Activated T-helper 2 cell treated with anti-CD3 and anti-CD28 coated beads, Interferon-gamma antibody, Interleukin-2, Interleukin-4, amounts not matched to agents 10 μg/mL and 5 μg/mL and 100 μg/mL, durations not matched to agents 14 hours and 24 hours and 36 hours (primary cell): ENCODE measurements around the gene RANGAP1. TPM values are rescaled to one million over a fixed set of nuclear protein-coding genes. Genes with fewer than 3 reads are reported as not detected.
A peak's percentile ranks its signal among the peaks of the same experiment; 100 is the strongest.

Source experiments
- DNase-seq: peaks from one replicate; pipeline ENCODE4 v3.0.0; 2021; ENCODE audit warnings: low spot score
- H3K27ac Mint-ChIP-seq: one replicate; pipeline ENCODE4 v1.8.0; 2021; ENCODE audit warnings: mixed read lengths
- H3K27me3 Mint-ChIP-seq: one replicate; pipeline ENCODE4 v1.8.0; 2021; ENCODE audit warnings: low read depth, mixed read lengths
- H3K36me3 Mint-ChIP-seq: one replicate; pipeline ENCODE4 v1.8.0; 2021; ENCODE audit warnings: low read depth, mixed read lengths
- H3K4me1 Mint-ChIP-seq: one replicate; pipeline ENCODE4 v1.8.0; 2021; ENCODE audit warnings: low read depth, mixed read lengths
- H3K4me3 Mint-ChIP-seq: one replicate; pipeline ENCODE4 v1.8.0; 2021; ENCODE audit warnings: low read depth, mild to moderate bottlenecking, moderate library complexity, mixed read lengths
- H3K9me3 Mint-ChIP-seq: one replicate; pipeline ENCODE4 v1.8.0; 2021; ENCODE audit warnings: mixed read lengths
- intact Hi-C: fragments of 100-400 bp; cut with micrococcal nuclease; formaldehyde crosslinking; loops from one replicate; pipeline ENCODE4 v1.15.1; 2023
- total RNA-seq: library from RNA; stranded (reverse); gene quantifications from 2 replicates; pipeline ENCODE4 v1.2.3, GENCODE V29; 2022

The RANGAP1 gene
- total RNA-seq, 1 donor from 2014 or later: 189 TPM

GRCh38 chr22:41206719-41207118 is 79.3 kb downstream of the RANGAP1 start:
- Mint-ChIP-seq H3K27ac (no peak overlapping the region), H3K36me3 (peaks cover 25% of the 10 kb centered on the region), H3K4me3 (peak overlapping the region; percentile 58), H3K4me1 (peaks cover 12% of the 10 kb centered on the region), H3K27me3 (peaks cover 9% of the 10 kb centered on the region), H3K9me3 (no peaks in the 10 kb centered on the region)
- intact Hi-C loops: loop anchor here (5.0 to 10.0 kb wide), 2 partner anchors 238 to 254 kb away; partner anchors contain the start of genes RBX1 and TOB2
- DNase-seq: no peak

DNA sequence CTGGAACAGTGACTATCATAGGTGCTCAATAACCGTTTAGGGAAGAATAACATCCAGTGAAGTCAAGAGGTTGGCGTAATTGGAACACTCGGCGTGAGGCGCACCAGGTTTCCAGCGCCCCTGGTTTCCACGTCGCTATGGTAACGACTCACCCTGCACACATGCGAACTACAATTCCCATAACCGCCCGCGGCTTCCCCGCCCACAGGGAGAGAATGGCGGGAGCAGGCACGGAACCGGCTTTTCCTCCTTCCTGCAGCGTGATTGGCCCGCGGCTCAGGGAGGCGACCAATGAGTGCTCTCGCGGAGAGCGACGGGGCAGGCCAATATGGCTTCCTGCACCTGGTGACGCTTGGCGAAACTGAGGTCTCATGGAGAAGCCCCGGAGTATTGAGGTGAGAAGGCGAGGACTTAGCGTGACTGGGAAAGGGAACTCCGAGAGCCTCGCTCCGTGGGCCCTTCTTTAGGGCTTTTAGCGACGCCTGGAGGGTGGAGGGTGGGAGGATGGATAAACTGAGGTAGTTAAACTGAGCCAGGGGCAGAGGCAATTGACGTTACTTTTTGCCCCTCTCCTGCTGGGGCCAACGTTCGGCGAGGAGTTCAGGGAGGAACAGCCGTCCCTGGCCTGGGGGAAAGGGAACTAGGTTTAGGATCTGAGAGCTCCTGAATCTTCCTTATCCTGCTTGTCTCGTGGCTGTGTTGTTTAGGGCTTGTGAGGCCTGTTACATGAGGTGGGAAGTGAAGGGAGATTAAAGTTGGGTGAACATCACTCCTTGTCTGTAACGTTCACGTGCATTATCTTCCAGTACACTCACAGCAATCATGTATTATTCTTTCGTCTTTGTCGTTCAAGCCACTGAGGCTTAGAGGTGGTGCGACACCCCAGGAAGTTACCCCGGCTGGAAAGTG is 80.7 kb downstream of the RANGAP1 start, which contains the start of gene L3MBTL2:
Gene L3MBTL2, plus strand, starts transcription at position 321 of the 909 bp plus-strand sequence. Its CDS starts 51 bp downstream, at position 372.
- H3K4me3 Mint-ChIP-seq: peak within 1 kb of the TSS; percentile 85
- intact Hi-C loops: loop anchor here (1.0 to 10.0 kb wide), 4 partner anchors 8 to 253 kb away; partner anchors contain the start of genes RANGAP1, RBX1 and TOB2

DNA sequence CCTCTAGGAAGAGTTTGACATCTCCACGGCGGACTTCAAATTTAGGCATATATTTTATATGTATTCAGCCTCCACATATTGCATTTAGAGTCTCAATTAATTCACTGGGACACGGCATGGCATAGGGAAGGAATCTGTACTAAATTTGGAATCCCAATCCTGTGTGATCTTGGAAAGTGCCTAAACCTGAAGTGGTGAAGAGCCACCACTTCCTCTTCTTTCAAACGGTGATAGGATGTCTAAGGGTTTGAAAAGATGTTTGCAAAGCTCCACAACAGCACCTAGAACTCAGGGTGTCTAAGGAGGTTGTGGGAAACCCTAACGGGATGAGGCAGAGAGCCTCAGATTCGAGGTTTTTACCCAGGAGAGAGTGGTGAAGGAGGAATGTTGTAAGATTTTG is 81.9 kb downstream of the RANGAP1 start:
- H3K36me3 Mint-ChIP-seq: peaks cover 14% of the 10 kb centered on the region
- H3K27me3 Mint-ChIP-seq: peaks cover 24% of the 10 kb centered on the region
- peaks cover 12% of the 10 kb centered on the region for H3K4me1 Mint-ChIP-seq
- intact Hi-C loops: loop anchor here (10.0 kb wide), 1 partner anchor 241 kb away; the partner anchor contains the start of gene TOB2
- DNase-seq: no peak
- peak overlapping the region; percentile 54 for H3K4me3 Mint-ChIP-seq
- H3K27ac Mint-ChIP-seq: no peak overlapping the region
- H3K9me3 Mint-ChIP-seq: no peaks in the 10 kb centered on the region

More for the DNA sequence above, 80.7 kb downstream of the RANGAP1 start, which contains the start of gene L3MBTL2:
- peak within 1 kb of the TSS; percentile 83 for H3K27ac Mint-ChIP-seq
- no peaks in the 10 kb centered on the region for H3K9me3 Mint-ChIP-seq
- peaks cover 15% of the 10 kb centered on the region for H3K27me3 Mint-ChIP-seq
- H3K4me1 Mint-ChIP-seq: peaks cover 12% of the 10 kb centered on the region
- DNase-seq: peak; percentile 98
- peaks cover 20% of the 10 kb centered on the region for H3K36me3 Mint-ChIP-seq

DNA sequence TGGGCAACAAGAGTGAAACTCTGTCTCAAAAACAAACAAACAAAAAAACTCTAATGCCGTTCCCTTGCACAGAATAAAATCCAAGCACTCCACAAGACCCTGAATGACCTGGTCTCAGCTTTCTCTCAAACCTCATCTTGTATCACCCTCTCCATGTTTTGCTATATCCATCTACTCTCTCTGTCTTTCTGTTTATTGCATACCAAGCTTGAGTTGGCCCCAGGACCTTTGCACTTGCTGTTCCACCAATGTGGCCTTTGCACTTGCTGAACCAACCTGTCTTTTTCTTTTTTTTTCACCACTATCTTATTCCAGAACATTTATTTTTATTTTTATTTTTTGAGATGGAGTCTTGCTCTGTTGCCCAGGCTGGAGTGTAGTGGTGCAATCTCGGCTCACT is 82.9 kb downstream of the RANGAP1 start:
- intact Hi-C loops: loop anchor here (10.0 kb wide), 1 partner anchor 242 kb away; the partner anchor contains the start of gene TOB2
- no peaks in the 10 kb centered on the region for H3K9me3 Mint-ChIP-seq
- no peak overlapping the region for H3K27ac Mint-ChIP-seq
- peaks cover 26% of the 10 kb centered on the region for H3K27me3 Mint-ChIP-seq
- H3K4me3 Mint-ChIP-seq: no peak overlapping the region
- H3K4me1 Mint-ChIP-seq: peaks cover 13% of the 10 kb centered on the region
- DNase-seq: no peak
- H3K36me3 Mint-ChIP-seq: peaks cover 10% of the 10 kb centered on the region

GRCh38 chr22:41201141-41201540 is 84.8 kb downstream of the RANGAP1 start:
- Mint-ChIP-seq H3K4me1 (peaks cover 8% of the 10 kb centered on the region), H3K36me3 (peaks cover 3% of the 10 kb centered on the region), H3K9me3 (no peaks in the 10 kb centered on the region), H3K4me3 (no peak overlapping the region), H3K27me3 (peaks cover 30% of the 10 kb centered on the region), H3K27ac (no peak overlapping the region)
- intact Hi-C loops: loop anchor here (10.0 kb wide), 1 partner anchor 244 kb away; the partner anchor contains the start of gene TOB2
- DNase-seq: no peak

DNA sequence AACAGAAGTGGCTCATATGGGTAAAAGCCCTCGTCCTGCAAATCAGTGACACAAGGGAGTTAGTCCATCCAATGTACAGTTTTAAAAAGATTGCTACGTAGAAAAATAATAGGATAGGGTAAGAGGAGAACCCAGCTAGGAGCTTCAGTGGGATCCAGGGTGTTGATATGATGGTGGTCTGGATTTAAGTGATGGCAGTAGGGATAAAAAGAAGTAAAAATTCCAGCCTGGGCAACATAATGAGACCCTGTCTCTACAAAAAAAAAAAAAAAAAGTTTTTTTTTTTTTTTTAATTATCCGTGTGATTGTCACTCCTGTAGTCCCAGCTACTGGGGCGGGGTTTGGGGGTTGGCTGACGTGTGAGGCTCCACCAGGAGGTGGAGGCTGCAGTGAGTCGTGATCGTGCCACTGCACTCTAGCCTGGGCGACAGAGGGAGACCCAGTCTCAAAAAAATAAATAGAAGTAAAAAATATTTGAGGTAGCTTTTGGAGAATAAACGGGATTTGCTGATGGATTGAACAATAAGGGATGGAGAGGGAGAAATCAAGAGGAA is 87.9 kb downstream of the RANGAP1 start:
- DNase-seq: peak; percentile 49
- Mint-ChIP-seq H3K27me3 (peaks cover 28% of the 10 kb centered on the region), H3K4me3 (peak overlapping the region; percentile 86), H3K4me1 (peaks cover 5% of the 10 kb centered on the region), H3K27ac (no peak overlapping the region), H3K9me3 (no peaks in the 10 kb centered on the region), H3K36me3 (no peaks in the 10 kb centered on the region)
- intact Hi-C loops: no loop called here

- H3K4me3 Mint-ChIP-seq: peak overlapping the region; percentile 86
- no peaks in the 10 kb centered on the region for H3K36me3 Mint-ChIP-seq
- intact Hi-C loops: loop anchor here (1.0 kb wide), 1 partner anchor 8 kb away; the partner anchor contains the start of gene L3MBTL2
- H3K9me3 Mint-ChIP-seq: no peaks in the 10 kb centered on the region
- peak; percentile 76 for DNase-seq
- no peak overlapping the region for H3K27ac Mint-ChIP-seq
- peaks cover 27% of the 10 kb centered on the region for H3K27me3 Mint-ChIP-seq
- peaks cover 5% of the 10 kb centered on the region for H3K4me1 Mint-ChIP-seq
Observed at GRCh38 chr22:41197038-41197972, 88.7 kb downstream of the RANGAP1 start.

Other genes with a start within 250 kb of the RANGAP1 start
- gene EP300, start 193.6 kb downstream of the RANGAP1 start, total RNA-seq: 66.5 and 68.6 TPM in 2 replicates
- gene L3MBTL2, start 80.9 kb downstream of the RANGAP1 start, total RNA-seq: 39.3 and 42.2 TPM in 2 replicates
- 0.11 and 0.62 TPM in 2 replicates for gene CHADL, start 45.3 kb downstream of the RANGAP1 start, total RNA-seq
- gene ZC3H7B, start 15.3 kb upstream of the RANGAP1 start, total RNA-seq: 64.7 and 66.0 TPM in 2 replicates
- 1.7 and 1.9 TPM in 2 replicates for gene TEF, start 95.8 kb upstream of the RANGAP1 start, total RNA-seq
- gene TOB2, start 160.6 kb upstream of the RANGAP1 start, total RNA-seq: 41.2 and 44.2 TPM in 2 replicates
- 72.1 and 74.3 TPM in 2 replicates for gene PHF5A, start 182.5 kb upstream of the RANGAP1 start, total RNA-seq
- 94.1 and 96.1 TPM in 2 replicates for gene ACO2, start 182.9 kb upstream of the RANGAP1 start, total RNA-seq